ENCODE results near the gene TSSK6. TPM values are rescaled to one million over a fixed set of nuclear protein-coding genes. Genes with fewer than 3 reads are reported as not detected.

Gene TSSK6
- total and polyA plus RNA-seq, 8 donors: 0.93 to 31.7 (median 2.0) TPM; not detected in 1

DNA sequence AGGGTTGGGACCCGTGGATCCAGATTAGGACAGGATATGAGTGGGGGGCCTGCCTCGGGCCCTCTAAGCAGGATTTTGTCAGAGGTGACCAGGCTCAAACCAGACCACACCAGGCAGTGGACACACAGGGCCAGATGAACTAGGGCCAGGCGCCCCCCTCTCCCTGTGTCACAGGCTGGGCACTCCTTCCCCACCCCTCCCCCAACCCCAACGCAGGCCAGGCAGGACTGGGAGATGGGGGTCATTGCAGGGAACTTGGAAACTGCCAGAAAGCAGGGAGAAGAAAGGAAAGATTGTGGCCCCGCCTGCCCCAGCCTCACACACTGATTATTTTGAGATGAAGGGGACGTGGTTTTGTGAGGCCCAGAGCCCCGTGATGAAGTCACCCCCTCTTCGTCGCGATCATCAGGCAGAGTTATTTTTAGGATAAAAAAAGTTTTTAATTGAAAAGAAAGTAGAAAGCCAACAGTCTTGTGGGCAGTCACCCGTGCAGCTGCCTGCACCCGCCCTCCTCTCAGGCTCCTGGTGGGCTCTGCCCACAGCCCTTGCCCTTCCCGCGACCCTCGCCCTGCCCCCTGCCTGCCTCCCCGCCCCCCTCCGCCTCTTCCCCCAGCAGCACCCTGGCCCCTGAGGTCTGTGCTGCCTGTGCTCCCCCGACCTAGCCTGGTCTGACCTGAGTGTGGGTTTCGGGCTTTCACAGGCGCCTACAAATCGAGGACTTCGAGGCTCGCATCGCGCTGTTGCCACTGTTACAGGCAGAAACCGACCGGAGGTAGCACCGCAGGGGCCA lies 11.4 kb upstream of the TSSK6 start:
- no peak for TF ChIP-seq EP300 (IDR thresholded peaks at IDR 0.05)
- TF ChIP-seq, protein P1, sequence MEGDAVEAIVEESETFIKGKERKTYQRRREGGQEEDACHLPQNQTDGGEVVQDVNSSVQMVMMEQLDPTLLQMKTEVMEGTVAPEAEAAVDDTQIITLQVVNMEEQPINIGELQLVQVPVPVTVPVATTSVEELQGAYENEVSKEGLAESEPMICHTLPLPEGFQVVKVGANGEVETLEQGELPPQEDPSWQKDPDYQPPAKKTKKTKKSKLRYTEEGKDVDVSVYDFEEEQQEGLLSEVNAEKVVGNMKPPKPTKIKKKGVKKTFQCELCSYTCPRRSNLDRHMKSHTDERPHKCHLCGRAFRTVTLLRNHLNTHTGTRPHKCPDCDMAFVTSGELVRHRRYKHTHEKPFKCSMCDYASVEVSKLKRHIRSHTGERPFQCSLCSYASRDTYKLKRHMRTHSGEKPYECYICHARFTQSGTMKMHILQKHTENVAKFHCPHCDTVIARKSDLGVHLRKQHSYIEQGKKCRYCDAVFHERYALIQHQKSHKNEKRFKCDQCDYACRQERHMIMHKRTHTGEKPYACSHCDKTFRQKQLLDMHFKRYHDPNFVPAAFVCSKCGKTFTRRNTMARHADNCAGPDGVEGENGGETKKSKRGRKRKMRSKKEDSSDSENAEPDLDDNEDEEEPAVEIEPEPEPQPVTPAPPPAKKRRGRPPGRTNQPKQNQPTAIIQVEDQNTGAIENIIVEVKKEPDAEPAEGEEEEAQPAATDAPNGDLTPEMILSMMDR (IDR thresholded peaks at IDR 0.05): no peak
- no peak for TF ChIP-seq POLR2A (IDR thresholded peaks at IDR 0.05)
- TF ChIP-seq POLR2AphosphoS5 (IDR thresholded peaks at IDR 0.05): no peak
- no peak overlapping the region for H3K27ac ChIP-seq
- peaks cover 0 to 41% (median 8%) of the 10 kb centered on the region in 4 donors for H3K4me1 ChIP-seq
- no peak for DNase-seq
- H3K4me3 ChIP-seq: no peak overlapping the region
- WGBS, 5 donors: 78 to 90% (median 84%) methylated on average over 24 to 28 of the region's 28 CpGs
- H3K36me3 ChIP-seq: peaks cover 19 to 71% (median 63%) of the 10 kb centered on the region in 4 donors
- intact Hi-C loops (cut with DNase I; ENCODE audit: low total_unique reads): no loop called here
- H3K27me3 ChIP-seq: no peaks in the 10 kb centered on the region
- no peaks in the 10 kb centered on the region for H3K9me3 ChIP-seq

DNA sequence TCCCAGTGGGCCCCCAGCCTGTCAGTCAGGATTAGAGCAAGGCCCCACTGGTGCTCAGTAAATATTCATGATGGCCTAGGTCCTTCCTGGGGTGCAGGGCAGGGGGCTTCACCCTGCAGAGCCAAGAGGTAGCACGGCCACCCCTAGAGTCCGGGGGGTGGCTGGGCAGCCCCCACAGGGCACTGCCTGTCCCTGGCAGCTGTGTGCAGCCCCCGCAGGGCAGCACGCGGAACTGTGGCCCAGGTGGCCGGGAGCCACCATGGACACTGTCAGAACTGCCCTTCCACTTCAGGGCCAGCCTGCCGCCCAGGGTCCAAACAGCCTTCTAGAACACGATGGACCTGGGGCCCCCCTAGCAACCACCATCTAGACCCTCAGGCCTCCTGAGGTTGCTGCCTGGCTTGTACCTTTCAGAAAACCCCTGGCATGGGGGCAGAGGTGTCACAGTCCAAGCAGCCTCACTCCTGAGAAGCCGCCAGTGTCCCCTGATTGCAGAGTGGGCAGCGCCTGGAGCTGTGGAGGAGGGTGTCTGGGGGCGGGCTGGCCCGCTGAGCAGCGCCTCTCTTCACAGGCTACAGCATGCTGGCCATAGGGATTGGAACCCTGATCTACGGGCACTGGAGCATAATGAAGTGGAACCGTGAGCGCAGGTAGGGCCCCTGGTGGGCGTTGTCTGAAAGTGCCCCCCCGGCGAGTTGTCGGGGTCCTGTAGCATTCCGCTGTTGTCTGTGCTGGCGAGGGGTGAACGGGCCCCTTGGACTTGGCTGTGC lies 10.4 kb upstream of the TSSK6 start:
- WGBS, 5 donors: 89 to 94% (median 90%) methylated on average over 11 to 23 of the region's 23 CpGs
- intact Hi-C loops (cut with DNase I; ENCODE audit: low total_unique reads): no loop called here
- no peak for DNase-seq
- no peak overlapping the region for H3K4me3 ChIP-seq
- no peak for TF ChIP-seq EP300 (IDR thresholded peaks at IDR 0.05)
- TF ChIP-seq, protein P1 (IDR thresholded peaks at IDR 0.05): no peak
- TF ChIP-seq POLR2AphosphoS5 (IDR thresholded peaks at IDR 0.05): no peak
- no peak for TF ChIP-seq POLR2A (IDR thresholded peaks at IDR 0.05)
- H3K36me3 ChIP-seq: peaks cover 19 to 73% (median 67%) of the 10 kb centered on the region in 4 donors
- no peaks in the 10 kb centered on the region for H3K27me3 ChIP-seq
- no peak overlapping the region for H3K27ac ChIP-seq
- H3K4me1 ChIP-seq: peaks cover 0 to 40% (median 10%) of the 10 kb centered on the region in 4 donors
- no peaks in the 10 kb centered on the region for H3K9me3 ChIP-seq

DNA sequence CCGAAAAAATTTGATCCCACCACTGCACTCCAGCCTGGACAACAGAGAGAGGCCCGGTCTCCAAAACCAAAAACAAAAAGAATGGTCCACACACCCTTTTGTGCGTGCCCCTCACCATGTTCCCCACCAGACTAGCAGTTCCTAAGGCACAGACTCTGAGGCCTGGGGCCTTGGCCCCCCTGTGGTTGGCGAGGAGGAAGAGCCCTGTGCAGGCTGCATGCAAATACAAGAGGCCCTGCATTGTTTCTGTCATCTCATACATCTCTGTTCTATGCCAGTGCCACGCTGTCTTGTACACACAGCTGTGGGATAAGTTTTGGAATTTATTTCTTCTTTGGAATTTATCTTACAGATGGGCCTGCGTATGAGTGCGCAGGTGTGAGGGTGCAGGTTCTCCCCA lies 8.7 kb upstream of the TSSK6 start:
- Histone ChIP-seq H3K27me3 (no peaks in the 10 kb centered on the region), H3K9me3 (no peaks in the 10 kb centered on the region), H3K4me3 (no peak overlapping the region), H3K36me3 (peaks cover 19 to 82% (median 78%) of the 10 kb centered on the region in 4 donors), H3K27ac (no peak overlapping the region), H3K4me1 (peaks cover 0 to 45% (median 17%) of the 10 kb centered on the region in 4 donors)
- 79 to 90% (median 87%) methylated on average over 7 of the region's 7 CpGs for WGBS, 5 donors
- intact Hi-C loops (cut with DNase I; ENCODE audit: low total_unique reads): no loop called here
- DNase-seq: no peak
- TF ChIP-seq EP300 (IDR thresholded peaks at IDR 0.05) (no peak), POLR2A (IDR thresholded peaks at IDR 0.05) (no peak), POLR2AphosphoS5 (IDR thresholded peaks at IDR 0.05) (no peak)
- TF ChIP-seq, protein P1 (IDR thresholded peaks at IDR 0.05): no peak

DNA sequence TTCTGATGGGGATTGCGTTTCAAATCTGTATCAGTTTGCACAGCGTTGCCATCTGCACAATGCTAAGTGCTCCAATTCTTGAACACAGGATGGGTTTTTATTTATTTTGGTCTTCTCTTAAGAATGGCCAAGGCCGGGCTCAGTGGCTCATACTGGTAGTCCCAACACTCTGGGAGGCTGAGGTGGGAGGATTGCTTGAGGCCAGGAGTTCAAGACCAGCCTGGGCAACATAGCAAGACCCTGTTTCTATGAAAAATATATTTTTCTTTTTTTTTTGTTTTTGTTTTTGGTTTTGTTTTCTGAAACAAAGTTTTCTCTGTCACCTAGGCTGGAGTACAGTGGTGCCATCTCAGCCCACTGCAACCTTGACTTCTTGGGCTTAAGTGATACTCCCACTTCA lies 7.8 kb upstream of the TSSK6 start:
- Histone ChIP-seq H3K27me3 (no peaks in the 10 kb centered on the region), H3K9me3 (no peaks in the 10 kb centered on the region), H3K4me1 (peaks cover under 1 to 45% (median 19%) of the 10 kb centered on the region in 4 donors), H3K36me3 (peaks cover 19 to 78% (median 70%) of the 10 kb centered on the region in 4 donors), H3K4me3 (no peak overlapping the region), H3K27ac (no peak overlapping the region)
- 87 to 92% (median 92%) methylated on average over 3 of the region's 3 CpGs for WGBS, 5 donors
- no peak for TF ChIP-seq POLR2A (IDR thresholded peaks at IDR 0.05)
- TF ChIP-seq, protein P1 (IDR thresholded peaks at IDR 0.05): no peak
- TF ChIP-seq EP300 (IDR thresholded peaks at IDR 0.05): no peak
- DNase-seq: no peak
- intact Hi-C loops (cut with DNase I; ENCODE audit: low total_unique reads): no loop called here
